GM12864 (cell line): ENCODE measurements around the gene CACNA1C.

ENCODE experiments used
- DNase-seq: peaks from one replicate; pipeline ENCODE4 v3.0.0-alpha.2; 2011; ENCODE audit warnings: low read depth
- H3K4me3 ChIP-seq: 2 replicates; pipeline ENCODE4 v1.5.1; 2011; ENCODE audit warnings: mild to moderate bottlenecking, low read depth, low read length, control low read depth
- CTCF ChIP-seq: IDR thresholded peaks from 2 replicates; pipeline ENCODE4 v1.5.1; 2011; ENCODE audit warnings: low read depth, mild to moderate bottlenecking, moderate library complexity, low read length, control low read depth, inconsistent platforms; ENCODE audit errors: missing control alignments

Gene CACNA1C

GRCh38 chr12:2650261-2651067 lies 597.7 kb downstream of the CACNA1C start:
- no peak overlapping the region for H3K4me3 ChIP-seq
- TF ChIP-seq CTCF, result no peak
- DNase-seq, result no peak

- no peak for TF ChIP-seq CTCF
- DNase-seq, result no peak
- no peak overlapping the region for H3K4me3 ChIP-seq
Measured at GRCh38 chr12:2651068-2651965, 598.5 kb downstream of the CACNA1C start.

- no peak for DNase-seq
- no peak overlapping the region for H3K4me3 ChIP-seq
- TF ChIP-seq CTCF, result no peak
Measured at GRCh38 chr12:2652011-2652400, 599.2 kb downstream of the CACNA1C start.

GRCh38 chr12:2652401-2653081 lies 599.8 kb downstream of the CACNA1C start:
- no peak for DNase-seq
- no peak overlapping the region for H3K4me3 ChIP-seq
- TF ChIP-seq CTCF, result no peak

- DNase-seq, result no peak
- H3K4me3 ChIP-seq, result no peak overlapping the region
- no peak for TF ChIP-seq CTCF
Measured at GRCh38 chr12:2653461-2653965, 600.7 kb downstream of the CACNA1C start.

GRCh38 chr12:2654311-2654710 lies 601.5 kb downstream of the CACNA1C start:
- no peak overlapping the region for H3K4me3 ChIP-seq
- no peak for DNase-seq
- TF ChIP-seq CTCF, result no peak
